Measurements from ENCODE around the gene GNG8. TPM values are rescaled to one million over a fixed set of nuclear protein-coding genes. Genes with fewer than 3 reads are reported as not detected.

Gene GNG8
- total RNA-seq, 1 experiment from 2014 or later: not detected

DNA sequence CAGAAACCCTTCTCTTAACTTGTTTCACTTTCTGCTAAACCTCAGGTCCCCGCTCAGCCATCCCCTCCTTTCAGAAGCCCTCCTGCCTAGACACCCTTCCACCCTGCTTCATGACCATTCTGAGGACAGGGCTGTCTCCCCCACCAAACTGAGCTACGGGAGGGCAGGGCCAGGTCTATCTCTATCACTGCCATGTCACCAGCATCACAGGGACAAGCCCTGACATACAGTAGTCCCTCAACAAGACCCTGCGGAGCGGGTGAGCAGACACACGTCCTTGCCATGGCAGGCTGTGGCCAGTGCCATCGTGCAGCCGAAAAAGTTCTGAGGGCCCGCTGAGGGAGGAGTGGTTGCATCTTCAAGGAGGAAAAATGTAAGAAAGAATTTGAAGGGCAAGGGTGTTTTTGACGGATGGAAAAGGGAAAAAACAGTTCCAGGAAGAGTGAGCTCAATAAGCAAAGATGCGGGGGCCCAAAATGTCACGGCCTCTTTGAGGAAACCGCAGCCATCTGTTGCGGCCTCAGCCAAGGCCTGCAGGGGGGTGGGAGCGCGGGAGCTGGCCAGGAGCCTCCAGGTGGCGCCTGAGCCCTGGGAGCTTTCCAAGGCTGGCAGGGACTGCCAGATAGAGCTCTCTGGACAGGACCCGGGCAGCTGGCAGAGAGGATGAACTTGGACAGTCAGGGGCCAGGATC is 19.2 kb downstream of the GNG8 start:
- TF ChIP-seq ZFX (IDR thresholded peaks at IDR 0.05): 0 out of 2 replicates have a peak, but pooled peaks have one; percentile 8
- TF ChIP-seq, protein P1, sequence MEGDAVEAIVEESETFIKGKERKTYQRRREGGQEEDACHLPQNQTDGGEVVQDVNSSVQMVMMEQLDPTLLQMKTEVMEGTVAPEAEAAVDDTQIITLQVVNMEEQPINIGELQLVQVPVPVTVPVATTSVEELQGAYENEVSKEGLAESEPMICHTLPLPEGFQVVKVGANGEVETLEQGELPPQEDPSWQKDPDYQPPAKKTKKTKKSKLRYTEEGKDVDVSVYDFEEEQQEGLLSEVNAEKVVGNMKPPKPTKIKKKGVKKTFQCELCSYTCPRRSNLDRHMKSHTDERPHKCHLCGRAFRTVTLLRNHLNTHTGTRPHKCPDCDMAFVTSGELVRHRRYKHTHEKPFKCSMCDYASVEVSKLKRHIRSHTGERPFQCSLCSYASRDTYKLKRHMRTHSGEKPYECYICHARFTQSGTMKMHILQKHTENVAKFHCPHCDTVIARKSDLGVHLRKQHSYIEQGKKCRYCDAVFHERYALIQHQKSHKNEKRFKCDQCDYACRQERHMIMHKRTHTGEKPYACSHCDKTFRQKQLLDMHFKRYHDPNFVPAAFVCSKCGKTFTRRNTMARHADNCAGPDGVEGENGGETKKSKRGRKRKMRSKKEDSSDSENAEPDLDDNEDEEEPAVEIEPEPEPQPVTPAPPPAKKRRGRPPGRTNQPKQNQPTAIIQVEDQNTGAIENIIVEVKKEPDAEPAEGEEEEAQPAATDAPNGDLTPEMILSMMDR (IDR thresholded peaks at IDR 0.05 in 2 of 3, conservative IDR thresholded peaks at IDR 0.05 in 1 of 3; ENCODE audit: borderline replicate concordance in 1 of 3, insufficient read depth in 1 of 3, low read depth in 2 of 3, low read length in 2 of 3): peak; percentile 68 to 86 (median 80)
- TF ChIP-seq, protein P2, sequence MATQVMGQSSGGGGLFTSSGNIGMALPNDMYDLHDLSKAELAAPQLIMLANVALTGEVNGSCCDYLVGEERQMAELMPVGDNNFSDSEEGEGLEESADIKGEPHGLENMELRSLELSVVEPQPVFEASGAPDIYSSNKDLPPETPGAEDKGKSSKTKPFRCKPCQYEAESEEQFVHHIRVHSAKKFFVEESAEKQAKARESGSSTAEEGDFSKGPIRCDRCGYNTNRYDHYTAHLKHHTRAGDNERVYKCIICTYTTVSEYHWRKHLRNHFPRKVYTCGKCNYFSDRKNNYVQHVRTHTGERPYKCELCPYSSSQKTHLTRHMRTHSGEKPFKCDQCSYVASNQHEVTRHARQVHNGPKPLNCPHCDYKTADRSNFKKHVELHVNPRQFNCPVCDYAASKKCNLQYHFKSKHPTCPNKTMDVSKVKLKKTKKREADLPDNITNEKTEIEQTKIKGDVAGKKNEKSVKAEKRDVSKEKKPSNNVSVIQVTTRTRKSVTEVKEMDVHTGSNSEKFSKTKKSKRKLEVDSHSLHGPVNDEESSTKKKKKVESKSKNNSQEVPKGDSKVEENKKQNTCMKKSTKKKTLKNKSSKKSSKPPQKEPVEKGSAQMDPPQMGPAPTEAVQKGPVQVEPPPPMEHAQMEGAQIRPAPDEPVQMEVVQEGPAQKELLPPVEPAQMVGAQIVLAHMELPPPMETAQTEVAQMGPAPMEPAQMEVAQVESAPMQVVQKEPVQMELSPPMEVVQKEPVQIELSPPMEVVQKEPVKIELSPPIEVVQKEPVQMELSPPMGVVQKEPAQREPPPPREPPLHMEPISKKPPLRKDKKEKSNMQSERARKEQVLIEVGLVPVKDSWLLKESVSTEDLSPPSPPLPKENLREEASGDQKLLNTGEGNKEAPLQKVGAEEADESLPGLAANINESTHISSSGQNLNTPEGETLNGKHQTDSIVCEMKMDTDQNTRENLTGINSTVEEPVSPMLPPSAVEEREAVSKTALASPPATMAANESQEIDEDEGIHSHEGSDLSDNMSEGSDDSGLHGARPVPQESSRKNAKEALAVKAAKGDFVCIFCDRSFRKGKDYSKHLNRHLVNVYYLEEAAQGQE (IDR thresholded peaks at IDR 0.05; ENCODE audit: low read depth): no peak
- no TSS peak for BruUV-seq (replicated peaks)
- Histone ChIP-seq H3K4me1 (ENCODE audit: control insufficient read depth in 1 of 2, insufficient read depth in 2 of 2, low read length in 2 of 2) (peaks cover 0 to 26% of the 10 kb centered on the region in 2 experiments; a peak in 3 of 4 replicates), H3K4me2 (ENCODE audit: low read length) (peak overlapping the region; percentile 18), H4K20me1 (ENCODE audit: insufficient read depth) (no peaks in the 10 kb centered on the region), H3K27me3 (ENCODE audit: insufficient read depth, low read length) (no peaks in the 10 kb centered on the region), H2AFZ (ENCODE audit: low read depth, low read length, poor library complexity, severe bottlenecking) (peak overlapping the region; percentile 69), H3K79me2 (ENCODE audit: insufficient read depth, low read length) (no peaks in the 10 kb centered on the region), H3K4me3 (replicated peaks in 1 of 2; ENCODE audit: low read depth in 1 of 2, low read length in 2 of 2) (no peak overlapping the region), H3K36me3 (ENCODE audit: control insufficient read depth in 1 of 2, insufficient read depth in 2 of 2, low read length in 2 of 2) (no peaks in the 10 kb centered on the region), H3K9me3 (ENCODE audit: control insufficient read depth in 1 of 2, insufficient read depth in 1 of 2, low read depth in 1 of 2, low read length in 2 of 2) (no peaks in the 10 kb centered on the region), H3K9ac (ENCODE audit: low read length) (no peak overlapping the region), H3K27ac (ENCODE audit: low read depth, low read length) (no peak overlapping the region), H3K9me2 (ENCODE audit: insufficient read depth) (no peaks in the 10 kb centered on the region)
- RAD21 ChIA-PET (ENCODE audit: low non-redundant PET in 1 of 2, low total read pairs in 2 of 2, uncharacterized antibody in 2 of 2, unreplicated experiment in 2 of 2): interaction anchor here (0.8 to 2.8 kb wide), 4 partner anchors 44 to 137 kb away, joined by 3 to 19 read pairs (median 8); partner anchors contain the start of gene DACT3 (in 2 of the 2)
- CTCF ChIA-PET: interaction anchor here (0.8 to 7.7 kb wide), 9 partner anchors 10 to 224 kb away, joined by 3 to 217 read pairs (median 4); partner anchors contain the start of genes CALM3 and DACT3
- intact Hi-C loops (cut with micrococcal nuclease): loop anchor here (10.0 kb wide), 1 partner anchor 108 kb away; no protein-coding TSS in a partner anchor
- ATAC-seq (peak; percentile 83), DNase-seq (ENCODE audit: low read depth, low spot score) (peak; percentile 49)
- POLR2A ChIA-PET: interaction anchor here (0.5 to 1.4 kb wide), 5 partner anchors 16 to 692 kb away, joined by 3 to 6 read pairs (median 3); partner anchors contain the start of gene DACT3

Data from HCT116 (cell line).